Measurements from ENCODE around the gene ADGRG3.
A peak's percentile ranks its signal among the peaks of the same experiment; 100 is the strongest.

The ADGRG3 gene

GRCh38 chr16:57645691-57646387 lies 22.3 kb upstream of the ADGRG3 start:
- DNase-seq (ENCODE audit: low read depth in 1 of 2, low spot score in 1 of 2): no peak

GRCh38 chr16:57646388-57647039 lies 21.6 kb upstream of the ADGRG3 start:
- no peak for DNase-seq (ENCODE audit: low read depth in 1 of 2, low spot score in 1 of 2)

- no peak for DNase-seq (ENCODE audit: low read depth in 1 of 2, low spot score in 1 of 2)
Observed at GRCh38 chr16:57647136-57647875, 20.8 kb upstream of the ADGRG3 start.

- no peak for DNase-seq (ENCODE audit: low read depth in 1 of 2, low spot score in 1 of 2)
Observed at GRCh38 chr16:57648125-57648524, 20.0 kb upstream of the ADGRG3 start.

- DNase-seq (ENCODE audit: low read depth in 1 of 2, low spot score in 1 of 2): peak; percentile 71 to 79
Observed at GRCh38 chr16:57648581-57649442, 19.3 kb upstream of the ADGRG3 start.

GRCh38 chr16:57649443-57649751 lies 18.7 kb upstream of the ADGRG3 start:
- DNase-seq (ENCODE audit: low read depth in 1 of 2, low spot score in 1 of 2): no peak

GRCh38 chr16:57649846-57650245 lies 18.3 kb upstream of the ADGRG3 start:
- no peak for DNase-seq (ENCODE audit: low read depth in 1 of 2, low spot score in 1 of 2)

DNA sequence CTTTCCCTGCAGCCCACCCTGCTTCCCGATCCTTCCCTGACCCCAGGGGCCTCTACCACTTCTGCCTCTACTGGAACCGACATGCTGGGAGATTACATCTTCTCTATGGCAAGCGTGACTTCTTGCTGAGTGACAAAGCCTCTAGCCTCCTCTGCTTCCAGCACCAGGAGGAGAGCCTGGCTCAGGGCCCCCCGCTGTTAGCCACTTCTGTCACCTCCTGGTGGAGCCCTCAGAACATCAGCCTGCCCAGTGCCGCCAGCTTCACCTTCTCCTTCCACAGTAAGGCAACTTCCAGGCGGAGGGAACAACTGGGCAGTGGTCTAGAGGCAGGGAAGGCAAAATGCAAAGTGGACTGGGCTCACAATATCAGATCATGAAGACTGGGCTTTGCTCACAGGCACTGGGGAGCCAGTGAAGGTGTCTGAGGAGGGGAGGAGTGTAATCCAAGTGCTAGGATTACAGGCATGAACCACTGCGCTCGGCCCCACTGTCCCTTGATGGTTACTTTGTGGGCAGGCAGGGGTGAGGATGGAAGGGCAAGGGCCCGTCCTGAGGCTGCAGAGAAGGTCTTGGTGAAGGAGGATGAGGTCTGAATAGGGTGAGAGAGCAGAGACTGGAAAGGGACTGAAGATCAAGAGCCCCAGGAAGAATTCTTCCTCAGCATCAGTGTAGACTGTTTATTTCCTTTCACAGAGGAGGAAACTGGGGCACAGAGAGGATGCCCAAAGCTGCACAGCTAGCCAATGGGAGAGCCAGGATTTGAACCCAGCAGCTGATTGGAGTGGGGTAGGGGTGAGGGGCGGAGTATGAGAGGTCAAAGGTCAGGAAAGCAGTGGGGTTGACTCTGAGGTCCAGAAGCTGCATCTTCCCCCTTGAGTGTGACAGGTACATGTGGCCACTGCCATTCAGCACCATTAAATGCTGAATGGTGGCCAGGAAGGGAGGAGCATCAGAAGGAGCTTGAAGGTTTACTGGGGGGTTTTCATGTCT lies 16.5 kb upstream of the ADGRG3 start:
- DNase-seq (ENCODE audit: low read depth in 1 of 2, low spot score in 1 of 2): no peak

DNA sequence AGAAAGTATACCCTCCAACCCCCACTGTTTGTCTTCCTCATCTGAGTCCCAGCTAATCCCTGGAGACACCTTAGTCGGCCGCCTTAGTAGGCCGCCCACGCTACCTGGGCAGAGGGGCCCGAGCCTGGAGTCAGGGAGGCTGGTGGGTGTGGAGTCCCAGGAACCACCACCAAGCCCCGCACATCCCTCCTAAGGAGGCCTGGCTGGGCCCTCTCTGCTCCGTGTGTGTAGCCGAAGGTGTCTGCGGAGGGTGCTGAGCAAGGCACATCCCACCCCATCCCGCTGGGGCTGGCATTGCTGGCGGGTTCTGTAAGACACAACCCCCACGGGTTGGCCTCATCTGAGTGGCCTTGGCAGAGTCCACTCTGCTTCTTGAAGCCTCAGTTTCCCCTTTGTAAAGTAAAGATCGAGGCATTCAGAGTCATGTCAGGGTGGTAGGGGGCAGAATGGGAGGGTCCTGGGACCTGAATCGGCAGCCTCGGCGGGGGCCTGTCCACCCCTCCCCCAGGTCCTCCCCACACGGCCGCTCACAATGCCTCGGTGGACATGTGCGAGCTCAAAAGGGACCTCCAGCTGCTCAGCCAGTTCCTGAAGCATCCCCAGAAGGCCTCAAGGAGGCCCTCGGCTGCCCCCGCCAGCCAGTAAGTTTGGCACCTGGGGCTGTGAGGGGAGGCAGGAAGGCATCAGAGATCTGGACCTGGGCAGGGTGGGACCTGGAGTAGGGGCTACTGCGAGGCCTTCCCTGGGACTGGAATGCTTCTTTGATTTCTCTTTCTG lies 15.2 kb upstream of the ADGRG3 start:
- DNase-seq (ENCODE audit: low read depth in 1 of 2, low spot score in 1 of 2): no peak

DNA sequence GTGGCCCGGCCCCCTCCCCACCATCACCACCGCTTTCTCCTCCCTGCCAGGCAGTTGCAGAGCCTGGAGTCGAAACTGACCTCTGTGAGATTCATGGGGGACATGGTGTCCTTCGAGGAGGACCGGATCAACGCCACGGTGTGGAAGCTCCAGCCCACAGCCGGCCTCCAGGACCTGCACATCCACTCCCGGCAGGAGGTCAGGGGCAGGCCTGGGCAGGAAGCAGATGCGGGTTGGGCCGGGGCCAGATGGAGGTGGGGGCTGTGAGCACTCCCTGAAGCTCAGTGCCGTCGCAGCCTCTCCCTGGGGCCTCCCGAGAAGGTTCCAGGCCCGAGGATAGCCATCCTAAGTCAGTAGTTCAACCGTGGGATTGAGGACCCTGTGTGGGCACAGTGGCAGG lies 14.2 kb upstream of the ADGRG3 start:
- DNase-seq (ENCODE audit: low read depth in 1 of 2, low spot score in 1 of 2): no peak

- no peak for DNase-seq (ENCODE audit: low read depth in 1 of 2, low spot score in 1 of 2)
Observed at GRCh38 chr16:57656342-57656955, 11.7 kb upstream of the ADGRG3 start.

DNA sequence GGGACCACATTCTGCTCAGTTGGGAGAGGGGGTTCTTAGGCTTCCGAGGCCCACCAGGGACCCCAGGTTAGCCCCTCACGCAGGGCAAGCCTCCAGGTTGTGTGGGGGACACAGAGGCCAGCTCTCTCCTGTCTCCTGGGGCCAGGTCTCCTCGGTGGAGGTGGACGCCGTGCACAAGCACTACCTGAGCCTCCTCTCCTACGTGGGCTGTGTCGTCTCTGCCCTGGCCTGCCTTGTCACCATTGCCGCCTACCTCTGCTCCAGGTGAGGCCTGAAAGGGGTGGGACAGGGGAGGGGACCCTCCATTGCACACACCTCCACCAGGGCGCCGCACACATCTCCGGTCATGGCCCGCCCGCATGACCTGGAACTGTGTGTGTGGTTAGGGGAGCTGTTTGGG lies 10.9 kb upstream of the ADGRG3 start:
- DNase-seq (ENCODE audit: low read depth in 1 of 2, low spot score in 1 of 2): no peak

DNA sequence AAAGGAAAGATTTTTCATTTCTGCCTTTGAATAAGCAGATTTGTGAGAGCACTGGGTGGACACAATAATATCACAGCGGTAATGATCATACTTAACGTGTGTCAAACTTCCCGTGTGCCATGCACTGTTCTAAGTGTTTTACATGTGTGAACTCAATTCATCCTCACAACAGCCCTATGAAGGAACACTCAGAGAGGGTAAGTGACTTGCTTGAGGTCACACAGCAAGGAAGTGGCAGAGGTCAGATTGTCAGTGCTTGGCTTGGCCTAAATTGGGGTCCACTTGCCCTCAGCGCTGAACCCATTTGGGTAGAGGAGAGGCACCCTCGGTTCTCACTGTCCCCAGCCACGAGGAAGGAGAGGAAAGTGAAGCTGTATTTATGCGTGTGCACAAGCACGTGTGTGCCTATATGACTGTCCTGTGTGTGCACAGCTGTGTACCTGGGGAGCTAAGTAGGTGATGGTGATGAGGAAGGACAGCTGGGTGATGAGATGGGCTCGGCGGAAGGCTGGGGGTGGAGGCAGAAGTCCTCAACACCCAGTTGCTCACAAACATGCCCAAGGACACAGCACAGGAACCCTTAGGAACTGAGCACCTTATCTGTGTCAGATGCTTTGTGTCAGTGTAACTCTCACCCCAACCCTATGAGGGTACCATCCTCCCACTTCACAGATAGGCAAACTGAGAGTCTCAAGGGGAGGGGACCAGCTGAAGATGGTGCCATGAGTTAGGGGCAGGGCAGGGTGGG lies 9.8 kb upstream of the ADGRG3 start:
- no peak for DNase-seq (ENCODE audit: low read depth in 1 of 2, low spot score in 1 of 2)

DNA sequence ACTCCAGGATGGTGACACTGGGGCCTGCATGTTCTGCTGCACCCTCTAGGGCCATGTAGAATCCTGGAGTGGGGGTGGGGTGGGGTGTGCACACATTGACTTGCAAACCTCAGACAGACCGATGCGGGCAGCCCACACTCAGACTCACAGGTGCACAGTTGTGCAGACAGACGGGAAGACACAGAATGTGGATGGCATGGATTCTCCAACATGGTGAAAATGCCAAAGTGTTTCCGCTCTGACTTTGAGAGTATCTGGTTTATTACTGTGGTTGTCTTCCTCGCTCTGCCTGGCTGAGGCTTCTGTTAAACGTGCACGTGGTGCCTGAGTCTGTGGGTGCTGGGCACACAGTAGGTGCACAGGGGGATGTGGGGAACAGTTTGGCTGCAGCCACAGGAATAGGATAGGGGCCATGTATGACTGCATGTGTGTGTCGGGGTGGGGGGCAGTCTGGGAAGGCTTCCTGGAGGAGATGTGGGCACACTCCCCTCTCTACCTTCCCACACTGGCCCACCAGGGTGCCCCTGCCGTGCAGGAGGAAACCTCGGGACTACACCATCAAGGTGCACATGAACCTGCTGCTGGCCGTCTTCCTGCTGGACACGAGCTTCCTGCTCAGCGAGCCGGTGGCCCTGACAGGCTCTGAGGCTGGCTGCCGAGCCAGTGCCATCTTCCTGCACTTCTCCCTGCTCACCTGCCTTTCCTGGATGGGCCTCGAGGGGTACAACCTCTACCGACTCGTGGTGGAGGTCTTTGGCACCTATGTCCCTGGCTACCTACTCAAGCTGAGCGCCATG lies 9.0 kb upstream of the ADGRG3 start:
- no peak for DNase-seq (ENCODE audit: low read depth in 1 of 2, low spot score in 1 of 2)

DNA sequence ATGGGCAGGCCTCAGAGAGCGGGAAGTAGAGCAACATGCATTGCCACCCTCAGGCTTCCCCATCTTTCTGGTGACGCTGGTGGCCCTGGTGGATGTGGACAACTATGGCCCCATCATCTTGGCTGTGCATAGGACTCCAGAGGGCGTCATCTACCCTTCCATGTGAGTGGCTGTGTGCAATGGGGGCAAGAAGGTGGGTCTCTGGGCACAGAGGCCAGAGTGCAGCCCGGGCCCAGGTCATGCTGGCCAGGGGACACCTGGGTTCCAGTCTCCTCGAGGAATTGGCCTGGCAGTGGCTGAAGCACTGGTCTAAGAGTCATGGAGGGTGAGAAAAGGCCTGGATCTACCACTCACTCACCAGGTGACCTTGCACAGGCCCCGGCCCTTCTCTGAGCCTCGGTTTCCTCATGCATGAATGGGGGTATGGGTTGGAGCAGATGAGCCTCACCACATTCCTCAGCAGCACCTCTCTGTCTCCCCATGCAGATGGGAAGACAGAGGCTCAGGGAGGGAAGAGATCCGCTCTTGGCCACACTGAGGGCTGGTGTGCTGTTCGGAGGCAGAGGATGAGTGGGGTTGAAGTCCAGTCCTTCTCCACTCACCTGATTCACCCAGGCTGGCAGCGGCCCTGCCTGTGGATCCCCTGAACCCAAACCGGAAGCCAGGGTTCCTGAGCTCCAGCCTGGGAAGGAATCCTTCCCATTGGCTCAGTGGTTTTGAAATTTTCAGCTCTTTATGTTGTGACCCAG lies 7.2 kb upstream of the ADGRG3 start:
- DNase-seq (ENCODE audit: low read depth in 1 of 2, low spot score in 1 of 2): no peak

DNA sequence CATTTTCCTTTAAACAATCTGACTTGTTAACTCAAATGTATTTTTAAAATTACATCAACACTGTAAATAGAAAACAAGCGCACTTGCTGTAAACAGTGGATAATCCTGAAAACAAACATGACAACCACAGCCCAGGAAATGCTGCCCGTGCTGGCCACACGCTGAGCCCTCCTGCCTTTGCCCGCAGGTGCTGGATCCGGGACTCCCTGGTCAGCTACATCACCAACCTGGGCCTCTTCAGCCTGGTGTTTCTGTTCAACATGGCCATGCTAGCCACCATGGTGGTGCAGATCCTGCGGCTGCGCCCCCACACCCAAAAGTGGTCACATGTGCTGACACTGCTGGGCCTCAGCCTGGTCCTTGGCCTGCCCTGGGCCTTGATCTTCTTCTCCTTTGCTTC lies 6.6 kb upstream of the ADGRG3 start:
- no peak for DNase-seq (ENCODE audit: low read depth in 1 of 2, low spot score in 1 of 2)
